Stimulated activated CD4-positive, alpha-beta T cell treated with anti-CD3 and anti-CD28 coated beads, TNF-alpha, amount 100 ng/mL, for 24 hours (primary cell): ENCODE measurements around the gene C10orf71.

ENCODE experiments used
- DNase-seq, 3 experiments: peaks; one replicate each; pipeline ENCODE4 v3.0.0-alpha.2; 2020; ENCODE audit warnings: low read depth in 3 of 3

Gene C10orf71

GRCh38 chr10:49274886-49275285 lies 24.1 kb upstream of the C10orf71 start:
- no peak for DNase-seq

GRCh38 chr10:49275896-49276295 lies 23.1 kb upstream of the C10orf71 start:
- DNase-seq = no peak

- no peak for DNase-seq
Measured at GRCh38 chr10:49276596-49276995, 22.4 kb upstream of the C10orf71 start.

DNA sequence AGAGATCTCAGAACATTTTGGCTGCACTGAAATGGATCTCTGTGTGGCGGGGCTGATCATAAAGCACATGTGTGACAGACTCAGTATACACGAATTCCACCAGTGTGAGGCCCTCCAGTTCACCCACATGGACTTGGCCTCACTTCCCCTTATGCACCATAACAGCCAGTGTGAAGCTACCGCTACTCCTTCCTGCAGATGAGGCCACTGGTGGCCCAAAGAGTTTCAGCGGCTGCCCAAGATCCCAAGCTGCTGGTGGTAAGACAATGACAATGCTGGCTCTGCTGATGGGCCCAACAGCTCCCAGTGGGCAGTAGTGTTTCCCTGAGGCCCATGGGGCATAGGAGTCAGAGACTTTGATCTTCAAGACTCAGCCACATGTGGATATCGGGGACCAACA lies 21.0 kb upstream of the C10orf71 start:
- DNase-seq = no peak

- DNase-seq = no peak
Measured at GRCh38 chr10:49278497-49278981, 20.4 kb upstream of the C10orf71 start.

- DNase-seq = no peak
Measured at GRCh38 chr10:49279015-49279880, 19.7 kb upstream of the C10orf71 start.

DNA sequence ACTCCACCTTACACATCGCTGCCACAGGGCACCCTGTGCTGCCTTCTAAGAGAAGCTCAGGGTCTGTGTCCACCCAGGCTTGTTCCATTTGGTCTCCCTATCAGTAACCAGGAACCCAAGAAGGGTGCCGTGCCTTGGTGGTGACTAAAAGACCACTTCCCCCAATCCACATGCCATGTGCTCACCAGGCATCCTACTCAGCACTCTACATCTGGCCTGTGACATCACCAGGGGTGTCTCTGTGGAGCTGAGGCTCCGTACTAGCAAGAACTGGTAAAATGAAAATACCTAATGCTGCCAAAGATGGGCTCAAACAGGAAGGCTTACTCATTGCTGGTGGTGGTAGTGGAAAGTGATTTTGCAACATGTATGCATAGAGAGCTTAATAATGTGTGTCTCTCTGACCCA lies 19.0 kb upstream of the C10orf71 start:
- no peak for DNase-seq

DNA sequence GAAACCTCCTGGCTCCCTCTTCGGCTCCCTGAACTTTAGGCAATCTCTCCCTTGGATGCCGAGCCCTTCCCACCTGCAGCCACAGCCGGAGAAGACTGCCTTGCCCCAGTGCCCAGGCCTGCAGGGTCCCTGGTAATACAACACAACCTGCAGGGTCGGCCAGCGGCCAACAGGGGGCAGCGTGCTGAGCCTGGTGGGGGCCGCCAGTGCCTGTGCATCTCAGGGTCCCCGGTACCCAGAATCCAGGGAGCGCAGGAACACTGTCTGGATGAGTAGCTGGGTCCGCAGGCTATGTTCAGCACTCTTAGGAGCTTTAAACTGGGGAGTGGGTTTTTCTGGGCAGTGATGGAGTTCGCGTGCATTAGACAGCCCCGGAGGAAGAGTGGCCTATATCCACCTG lies 17.5 kb upstream of the C10orf71 start:
- DNase-seq = no peak

DNA sequence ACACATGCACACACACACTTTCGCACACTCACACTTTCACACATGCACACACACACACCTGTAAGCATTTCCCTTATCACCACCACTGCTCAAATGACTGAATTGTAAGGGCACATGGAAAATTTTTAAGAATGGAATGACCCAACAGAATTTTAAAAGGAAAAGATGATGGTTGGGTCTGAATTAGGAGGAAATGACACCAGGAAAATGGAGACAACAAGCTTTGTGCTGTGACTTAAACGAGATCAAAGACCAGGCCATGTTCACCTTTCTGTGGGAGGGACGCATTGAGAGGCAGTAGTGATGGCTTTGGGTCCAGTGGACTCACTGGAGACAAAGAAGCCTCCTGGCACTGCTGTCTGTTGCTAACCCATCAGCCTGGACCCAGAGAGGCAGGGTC lies 16.7 kb upstream of the C10orf71 start:
- DNase-seq = no peak

- no peak for DNase-seq
Measured at GRCh38 chr10:49282879-49283341, 16.1 kb upstream of the C10orf71 start.

DNA sequence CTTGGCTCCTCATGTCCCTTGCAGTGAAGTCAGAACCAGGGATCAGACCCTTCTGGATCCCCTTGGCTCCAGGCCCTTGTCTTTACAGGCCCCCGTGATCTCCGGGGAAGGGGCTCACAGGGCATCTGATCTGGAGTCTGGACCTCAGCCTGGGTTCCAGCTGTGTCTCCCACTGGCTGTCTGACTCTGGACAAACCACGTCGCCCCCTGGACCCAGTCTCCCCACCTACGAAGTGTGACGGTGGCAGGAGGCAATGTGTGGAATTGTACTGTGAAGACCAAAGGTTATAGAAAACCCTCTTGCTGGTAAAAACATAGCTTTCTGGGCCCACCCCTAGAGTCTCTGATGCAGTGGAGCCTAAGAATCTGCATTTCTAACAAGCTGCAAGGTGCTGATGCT lies 15.5 kb upstream of the C10orf71 start:
- DNase-seq = no peak

- DNase-seq = no peak
Measured at GRCh38 chr10:49284356-49284755, 14.6 kb upstream of the C10orf71 start.

DNA sequence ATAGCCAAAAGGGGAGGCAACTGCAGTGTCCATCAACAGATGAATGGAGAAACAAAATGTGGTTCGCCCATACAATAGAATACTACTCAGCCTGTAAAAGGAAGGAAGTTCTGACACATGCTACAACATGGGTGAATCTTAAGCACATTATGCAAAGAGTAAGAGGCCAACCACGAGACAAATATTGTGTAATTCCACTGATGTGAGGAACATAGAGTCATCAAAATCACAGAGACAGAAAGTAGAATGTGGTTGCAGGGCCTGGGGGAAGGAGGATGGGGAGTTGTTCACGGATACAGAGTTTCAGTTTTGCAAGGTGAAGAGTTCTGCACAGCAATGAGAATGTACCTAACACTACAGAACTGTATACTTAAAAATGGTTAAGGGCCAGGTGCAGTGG lies 13.7 kb upstream of the C10orf71 start:
- no peak for DNase-seq

DNA sequence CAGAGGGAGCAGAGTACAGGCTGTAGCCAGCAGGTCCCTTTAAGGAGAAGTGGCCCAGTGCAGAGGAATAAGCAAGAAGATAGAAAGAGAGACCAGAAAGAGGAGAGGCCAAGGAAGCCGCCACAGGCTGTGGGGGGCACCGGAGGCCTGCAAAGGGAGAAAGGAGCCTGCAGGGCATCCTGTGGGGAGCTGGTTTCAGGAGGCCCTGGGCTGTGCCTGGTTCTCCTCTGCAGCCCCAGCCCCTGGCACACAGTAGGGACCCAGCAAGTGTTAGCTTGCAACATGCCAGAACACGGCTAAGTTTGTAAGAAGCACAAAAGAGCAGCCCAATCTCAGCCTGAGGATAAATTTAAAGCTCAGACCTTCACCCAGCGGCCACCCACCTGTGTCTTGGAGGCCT lies 12.3 kb upstream of the C10orf71 start:
- DNase-seq = no peak

DNA sequence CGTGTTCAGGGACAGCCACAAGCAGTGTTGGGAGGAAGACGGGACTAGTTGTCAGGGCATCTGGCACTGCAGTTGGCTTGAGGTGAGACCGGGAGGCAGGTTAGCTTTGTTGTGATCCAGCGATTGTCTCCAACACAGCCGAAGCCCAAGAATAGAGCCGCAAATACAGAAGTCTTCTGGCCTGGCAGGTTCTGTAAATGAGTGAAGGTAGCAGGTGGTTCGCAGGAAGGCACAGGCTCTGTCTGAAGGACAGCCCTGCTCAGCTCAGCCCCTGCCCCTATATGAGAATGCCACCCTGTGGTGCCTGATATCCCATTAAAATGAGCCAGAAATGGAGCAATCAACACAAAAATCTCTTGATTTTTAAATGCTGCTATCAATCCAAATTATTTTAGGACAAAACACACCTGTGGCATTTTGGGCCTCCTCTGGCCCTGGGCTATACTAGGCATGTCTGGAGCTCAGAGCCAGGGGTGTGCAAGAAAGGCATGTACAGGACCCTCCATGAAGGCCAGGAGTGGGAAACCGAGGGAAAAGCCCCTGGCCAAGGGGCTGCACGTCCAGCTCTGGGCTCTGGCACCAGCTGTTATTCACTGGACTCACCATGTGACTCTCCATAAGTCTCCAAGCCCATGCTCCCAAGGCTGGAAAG lies 11.2 kb upstream of the C10orf71 start:
- no peak for DNase-seq

DNA sequence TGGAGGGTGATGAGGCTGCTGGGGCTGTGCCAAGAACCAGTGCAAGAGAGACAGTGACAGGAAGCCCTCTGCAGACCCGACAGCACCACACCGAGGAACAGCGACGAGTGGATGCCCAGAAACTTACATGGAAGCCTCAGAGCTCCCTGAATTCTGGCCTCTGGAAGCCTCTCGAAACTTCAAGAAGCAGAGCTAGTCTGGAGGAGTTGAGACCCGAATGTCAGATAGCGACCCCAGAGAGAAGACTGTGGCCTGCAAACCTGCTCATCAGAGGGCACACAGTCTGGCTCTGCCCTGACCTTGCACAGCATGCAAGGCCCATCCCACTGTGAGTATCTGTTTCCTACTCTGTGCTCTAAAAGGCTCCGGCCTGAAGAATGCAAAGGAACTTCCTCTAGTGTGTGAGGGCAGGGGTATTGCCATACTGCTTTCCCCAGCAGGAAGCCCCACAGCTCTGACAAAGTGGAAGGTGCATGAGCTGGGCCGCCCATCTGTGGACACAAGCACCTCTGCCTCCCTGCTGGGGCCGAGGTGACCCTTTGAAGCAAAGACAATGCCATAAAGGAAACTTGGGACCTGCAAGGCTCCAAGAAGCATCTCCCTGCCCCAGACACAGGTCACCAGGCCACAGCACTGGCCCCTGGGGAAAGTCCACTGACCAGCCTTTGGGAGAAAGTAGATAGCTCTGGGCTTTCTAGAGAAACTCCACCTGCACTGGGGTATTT lies 10.5 kb upstream of the C10orf71 start:
- no peak for DNase-seq

GRCh38 chr10:49289480-49289879 lies 9.5 kb upstream of the C10orf71 start:
- DNase-seq = no peak

DNA sequence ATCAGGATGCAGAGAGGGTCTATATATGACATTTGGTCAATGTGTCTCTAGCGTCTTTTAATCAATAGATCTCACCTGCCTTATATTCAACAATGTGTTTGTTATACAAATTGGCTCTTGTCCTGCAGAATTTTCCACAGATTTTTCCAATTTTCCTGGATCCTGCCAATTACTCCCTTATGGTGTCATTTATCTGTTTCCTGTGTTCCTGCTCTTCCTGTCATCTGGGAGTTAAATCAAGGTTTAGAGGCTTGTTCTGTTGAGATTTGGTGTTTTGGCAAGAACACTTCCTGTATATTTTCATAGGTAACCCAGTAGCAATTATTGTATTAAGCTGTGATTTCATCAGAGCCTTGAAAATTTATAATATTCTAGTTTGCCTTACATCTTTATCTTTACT lies 8.8 kb upstream of the C10orf71 start:
- no peak for DNase-seq

DNA sequence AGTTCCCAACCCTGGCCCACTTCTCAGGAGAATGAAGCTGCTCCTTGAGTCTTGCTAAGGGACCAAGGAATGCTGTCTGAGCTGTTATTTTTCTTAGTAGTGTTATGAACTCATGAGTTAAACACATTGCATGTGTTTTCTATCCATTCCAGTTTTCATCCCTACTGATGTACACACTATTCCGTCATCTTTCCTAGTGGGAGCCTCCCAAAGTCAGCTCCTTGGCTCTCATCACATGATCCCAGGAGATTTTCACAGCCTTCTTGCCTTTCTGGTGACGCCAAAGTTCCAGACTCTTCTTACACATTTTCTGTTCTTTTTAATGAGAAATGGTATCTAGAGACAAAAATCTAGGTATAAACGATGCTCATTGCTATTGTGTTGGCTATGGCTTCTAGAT lies 8.4 kb upstream of the C10orf71 start:
- DNase-seq = no peak

DNA sequence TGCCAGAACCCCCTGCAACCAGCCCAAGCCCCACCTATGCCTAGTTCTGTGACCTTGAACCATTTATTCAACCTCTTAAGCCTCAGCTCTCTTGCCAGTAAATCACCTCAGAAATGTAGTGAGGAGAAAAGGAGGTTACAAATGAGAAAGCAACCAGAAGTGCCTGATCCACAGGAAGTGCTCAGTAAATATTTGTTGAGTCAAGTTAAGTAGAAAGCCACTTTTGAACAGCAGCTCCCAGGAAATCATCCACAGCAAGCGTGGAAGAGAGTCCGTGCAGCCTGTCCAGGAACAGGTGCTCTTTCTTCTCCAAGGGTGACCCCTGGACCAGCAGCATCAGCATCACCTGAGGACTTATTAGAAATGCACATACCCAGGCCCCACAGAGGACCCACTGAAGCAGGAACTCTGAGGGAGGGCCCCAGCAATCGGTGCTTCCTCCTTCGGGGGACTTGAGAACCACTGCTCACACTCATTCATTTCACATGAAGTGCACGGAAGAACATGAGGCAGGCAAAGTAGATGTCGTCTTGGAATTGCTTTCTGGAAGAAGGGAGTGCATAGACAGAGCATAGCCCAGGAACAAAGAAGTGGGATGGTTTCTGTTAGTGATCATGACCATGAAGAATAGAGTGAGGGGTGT lies 6.3 kb upstream of the C10orf71 start:
- no peak for DNase-seq

DNA sequence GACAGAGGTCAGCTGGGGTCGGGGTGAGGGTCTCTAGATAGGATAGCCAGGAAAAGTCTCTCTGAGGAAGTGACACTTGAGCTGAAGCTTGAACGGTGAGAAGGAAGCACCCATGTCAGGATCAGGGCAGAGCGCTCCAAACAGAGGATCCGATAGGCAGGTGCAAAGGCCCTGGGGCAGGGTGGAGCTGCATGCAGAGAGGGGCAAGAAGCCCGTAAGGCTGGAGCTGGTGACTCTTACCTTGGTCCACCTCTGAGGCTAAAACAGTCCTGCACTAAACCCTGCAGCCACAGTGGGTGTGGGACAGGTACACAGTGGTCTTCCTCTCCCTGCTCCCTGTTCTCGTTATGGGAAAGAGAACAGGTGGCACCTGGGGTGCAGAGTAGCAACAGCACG lies 5.8 kb upstream of the C10orf71 start:
- DNase-seq = no peak

GRCh38 chr10:49294731-49295130 lies 4.2 kb upstream of the C10orf71 start:
- no peak for DNase-seq
